Left ventricle myocardium inferior (tissue), 1 donor: ENCODE measurements around the gene ARHGAP24. TPM values are rescaled to one million over a fixed set of nuclear protein-coding genes. Genes with fewer than 3 reads are reported as not detected.

Experiments
- DNase-seq: peaks from one replicate; pipeline ENCODE4 v3.0.0-alpha.2; 2020
- H3K27ac ChIP-seq: fragments of 200-600 bp; replicated peaks from 2 replicates; pipeline ENCODE4 v1.8.0; 2021
- H3K27me3 ChIP-seq: fragments of 200-600 bp; 2 replicates; pipeline ENCODE4 v1.8.0; 2021; ENCODE audit warnings: low read depth
- H3K36me3 ChIP-seq: fragments of 200-600 bp; 2 replicates; pipeline ENCODE4 v1.8.0; 2021
- H3K4me1 ChIP-seq: fragments of 200-600 bp; 2 replicates; pipeline ENCODE4 v1.8.0; 2021
- H3K4me3 ChIP-seq: fragments of 200-600 bp; 2 replicates; pipeline ENCODE4 v1.8.0; 2021; ENCODE audit warnings: mild to moderate bottlenecking, moderate library complexity
- H3K9me3 ChIP-seq: fragments of 200-600 bp; replicated peaks from 2 replicates; pipeline ENCODE4 v1.8.0; 2021
- CTCF ChIP-seq: fragments of 200-600 bp; IDR thresholded peaks from 2 replicates; pipeline ENCODE4 v1.8.0; 2021; ENCODE audit warnings: antibody characterized with exemption, mild to moderate bottlenecking, borderline replicate concordance
- intact Hi-C: fragments of 100-400 bp; cut with micrococcal nuclease; formaldehyde crosslinking; loops from one replicate; pipeline ENCODE4 v1.11.0; 2022
- total RNA-seq: library from RNA; stranded (reverse); fragmentation: NEBNext Ultra II Directional; extraction: Animal tissue kit (Norgen Biotek cat#: 25700); gene quantifications from one replicate; pipeline ENCODE4 v1.2.1, GENCODE V29; 2021
- donor health status: DM: no; HTN: yes; CAD: no; lungs with severe emphysema.

ARHGAP24 gene
- total RNA-seq, 1 donor from 2014 or later, result 13.7 TPM

- peaks cover 28% of the 10 kb centered on the region for H3K4me1 ChIP-seq
- H3K36me3 ChIP-seq, result no peaks in the 10 kb centered on the region
- no peaks in the 10 kb centered on the region for H3K27me3 ChIP-seq
- no peaks in the 10 kb centered on the region for H3K9me3 ChIP-seq
- H3K27ac ChIP-seq, result no peak overlapping the region
- DNase-seq, result no peak
- H3K4me3 ChIP-seq, result no peak overlapping the region
- intact Hi-C loops, result no loop called here
- no peak for TF ChIP-seq CTCF
These were observed 299.5 kb downstream of the ARHGAP24 start for GRCh38 chr4:85774489-85774888.

- no peak overlapping the region for H3K4me3 ChIP-seq
- H3K27me3 ChIP-seq, result no peaks in the 10 kb centered on the region
- no peak for DNase-seq
- intact Hi-C loops, result no loop called here
- H3K36me3 ChIP-seq, result no peaks in the 10 kb centered on the region
- H3K9me3 ChIP-seq, result no peaks in the 10 kb centered on the region
- peaks cover 42% of the 10 kb centered on the region for H3K4me1 ChIP-seq
- no peak overlapping the region for H3K27ac ChIP-seq
- no peak for TF ChIP-seq CTCF
These were observed 301.1 kb downstream of the ARHGAP24 start for GRCh38 chr4:85776096-85776495.

DNA sequence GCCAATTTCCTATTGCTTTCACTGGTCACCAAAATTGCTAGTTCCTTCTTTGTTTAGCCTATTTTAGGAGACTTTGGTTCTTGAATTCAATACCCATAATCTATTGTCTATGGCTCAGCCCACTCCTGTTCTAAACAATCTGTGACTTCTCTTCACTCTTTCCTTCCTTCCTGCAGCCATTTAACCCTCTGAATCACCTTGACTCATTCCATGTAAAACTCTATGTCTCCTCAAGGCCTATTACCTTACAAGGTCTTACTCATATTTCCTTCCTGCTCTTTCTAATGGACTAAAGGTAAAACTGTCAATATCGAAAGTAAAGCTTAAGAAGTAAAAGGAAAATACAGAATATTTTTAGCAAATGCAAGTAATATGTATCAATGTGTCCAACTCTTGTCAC is 301.6 kb downstream of the ARHGAP24 start:
- Histone ChIP-seq H3K4me1 (peaks cover 47% of the 10 kb centered on the region), H3K27me3 (no peaks in the 10 kb centered on the region), H3K9me3 (no peaks in the 10 kb centered on the region), H3K4me3 (no peak overlapping the region), H3K27ac (peak overlapping the region; percentile 18), H3K36me3 (no peaks in the 10 kb centered on the region)
- intact Hi-C loops, result no loop called here
- no peak for TF ChIP-seq CTCF
- DNase-seq, result no peak

DNA sequence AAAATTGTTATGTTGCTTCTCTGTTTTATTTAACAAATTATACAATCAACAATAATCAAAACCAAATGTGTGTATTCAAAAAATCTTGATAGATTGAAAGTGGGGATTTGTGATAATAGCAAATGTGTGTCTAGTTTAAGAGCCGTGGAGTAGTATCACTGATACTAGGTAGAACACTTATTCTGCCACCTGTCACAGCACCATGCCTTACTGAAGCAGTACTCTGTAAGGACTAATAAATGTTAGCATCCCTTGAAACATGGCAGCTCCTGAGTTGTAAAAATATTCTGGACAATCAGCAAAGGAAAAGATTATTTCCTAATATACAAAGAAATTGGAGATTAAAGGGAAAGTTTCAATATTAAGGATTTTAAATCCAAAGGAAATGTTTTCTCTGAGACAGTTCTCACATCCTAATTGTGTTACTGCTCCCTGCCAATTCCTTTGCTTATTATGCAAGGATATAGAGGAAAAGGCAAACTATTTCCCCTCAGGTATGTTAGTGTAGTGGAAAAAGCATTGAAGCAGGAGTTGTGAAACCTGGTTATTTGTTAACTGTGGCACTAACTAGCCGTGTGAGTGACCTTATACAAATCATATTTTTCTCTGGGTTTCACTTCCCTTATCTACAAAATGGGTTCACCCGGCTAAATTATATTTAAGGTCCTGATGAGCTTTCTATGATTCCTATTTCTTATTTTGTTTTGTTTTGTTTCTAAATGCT is 303.1 kb downstream of the ARHGAP24 start:
- Histone ChIP-seq H3K9me3 (no peaks in the 10 kb centered on the region), H3K27me3 (no peaks in the 10 kb centered on the region), H3K4me3 (peak overlapping the region; percentile 51), H3K36me3 (no peaks in the 10 kb centered on the region), H3K27ac (peak overlapping the region; percentile 70), H3K4me1 (peaks cover 48% of the 10 kb centered on the region)
- no peak for TF ChIP-seq CTCF
- intact Hi-C loops, result no loop called here
- no peak for DNase-seq

DNA sequence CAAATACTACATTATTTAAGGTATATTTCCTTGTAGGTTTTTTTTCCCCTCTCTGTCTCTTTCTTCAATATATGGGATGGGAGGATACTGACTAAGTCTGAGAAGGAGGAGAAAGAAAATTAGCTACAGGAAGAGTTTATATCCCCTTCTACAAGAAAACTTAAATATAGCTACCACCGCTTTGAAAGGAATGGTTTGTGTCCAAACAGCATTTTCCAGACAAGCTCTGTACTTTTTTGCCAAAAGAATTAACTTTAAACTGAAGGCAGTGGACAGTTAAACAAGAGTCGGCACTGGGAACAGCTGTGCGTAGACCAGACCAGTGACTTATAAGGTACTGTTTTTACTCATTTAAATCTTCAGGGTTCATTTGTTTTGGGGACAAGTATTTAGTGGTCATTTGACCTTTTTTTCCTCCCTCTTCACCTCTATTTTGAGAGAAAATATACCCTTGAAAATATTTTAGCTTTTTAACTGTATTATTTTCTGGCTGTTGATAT is 303.7 kb downstream of the ARHGAP24 start:
- Histone ChIP-seq H3K27me3 (no peaks in the 10 kb centered on the region), H3K36me3 (no peaks in the 10 kb centered on the region), H3K4me1 (peaks cover 53% of the 10 kb centered on the region), H3K4me3 (peak overlapping the region; percentile 51), H3K9me3 (no peaks in the 10 kb centered on the region), H3K27ac (peak overlapping the region; percentile 70)
- DNase-seq, result no peak
- intact Hi-C loops, result no loop called here
- TF ChIP-seq CTCF, result no peak
